Stimulated activated CD4-positive, alpha-beta T cell treated with anti-CD3 and anti-CD28 coated beads, TNF-alpha, amount 100 ng/mL, for 24 hours (primary cell): Measurements from ENCODE around the gene MAP1LC3B.
"Not testable (repeated sequence)": the region's sequence is repeated elsewhere in the genome, so short reads cannot be mapped to it uniquely, and the experiment has no call there.

ENCODE experiments used
- DNase-seq, 3 experiments: peaks; one replicate each; pipeline ENCODE4 v3.0.0-alpha.2; 2020; ENCODE audit warnings: low read depth in 3 of 3

MAP1LC3B gene

DNA sequence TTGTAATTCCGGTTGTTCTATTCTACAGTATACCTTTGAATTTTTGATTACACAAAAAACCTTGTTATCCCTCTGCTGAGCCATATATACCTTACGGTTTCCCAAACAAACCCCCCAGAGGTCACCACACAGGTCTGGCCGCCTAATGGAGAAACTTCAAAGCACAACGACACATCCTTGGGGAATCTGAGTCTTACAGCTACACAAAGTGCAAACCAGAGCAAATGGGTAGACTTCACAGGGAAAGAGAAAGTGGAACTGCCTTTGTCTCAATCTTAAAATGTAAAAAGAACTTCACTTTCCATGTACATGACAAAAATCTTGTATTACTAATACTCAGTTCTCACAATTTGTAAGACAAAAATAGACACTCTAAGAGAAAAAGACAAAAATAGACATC, 11.3 kb upstream of the MAP1LC3B start:
- no peak for DNase-seq

- no peak for DNase-seq
Observed at GRCh38 chr16:87382023-87382785, 9.9 kb upstream of the MAP1LC3B start.

GRCh38 chr16:87383505-87384161, 8.5 kb upstream of the MAP1LC3B start, which contains the start of gene FBXO31:
FBXO31 (minus strand) TSS chr16:87383776; CDS start chr16:87383744, 32 bp downstream.
- peak; percentile 87 to 90 (median 89) for DNase-seq

GRCh38 chr16:87384162-87384874, 7.8 kb upstream of the MAP1LC3B start:
- peak in 1 of 3 experiments; percentile 46 for DNase-seq

DNA sequence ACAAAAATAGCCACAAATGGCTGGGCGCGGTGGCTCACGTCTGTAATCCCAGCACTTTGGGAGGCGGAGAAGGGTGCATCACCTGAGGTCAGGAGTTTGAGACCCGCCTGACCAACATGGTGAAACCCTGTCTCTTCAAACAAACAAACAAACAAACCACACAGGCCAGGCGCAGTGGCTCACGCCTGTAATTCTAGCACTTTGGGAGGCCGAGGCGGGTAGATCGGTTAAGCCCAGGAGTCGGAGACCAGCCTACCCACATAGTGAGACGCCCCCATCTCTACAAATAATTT, 7.3 kb upstream of the MAP1LC3B start:
- DNase-seq = not testable (repeated sequence)

- peak; percentile 77 to 80 (median 78) for DNase-seq
Observed at GRCh38 chr16:87387942-87388817, 4.0 kb upstream of the MAP1LC3B start.

DNA sequence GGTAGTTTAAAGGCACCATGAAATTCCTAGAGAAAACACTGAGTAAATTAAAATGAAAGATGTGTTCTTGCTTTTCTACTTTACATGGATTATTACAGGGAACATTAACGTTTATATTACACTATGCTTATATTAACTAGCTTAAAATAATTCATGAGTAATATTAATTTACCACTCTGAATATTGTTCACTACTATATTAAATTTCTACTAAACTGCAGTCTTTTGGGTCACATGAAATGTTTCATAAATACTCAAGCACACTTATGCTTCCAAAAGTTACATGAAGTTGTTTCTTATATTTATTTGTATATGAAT, 3.4 kb upstream of the MAP1LC3B start:
- no peak for DNase-seq

GRCh38 chr16:87389245-87389644, 2.9 kb upstream of the MAP1LC3B start:
- no peak for DNase-seq

GRCh38 chr16:87389914-87390313, 2.2 kb upstream of the MAP1LC3B start:
- not testable (repeated sequence) for DNase-seq

GRCh38 chr16:87390641-87391323, 1.4 kb upstream of the MAP1LC3B start:
- no peak for DNase-seq

DNA sequence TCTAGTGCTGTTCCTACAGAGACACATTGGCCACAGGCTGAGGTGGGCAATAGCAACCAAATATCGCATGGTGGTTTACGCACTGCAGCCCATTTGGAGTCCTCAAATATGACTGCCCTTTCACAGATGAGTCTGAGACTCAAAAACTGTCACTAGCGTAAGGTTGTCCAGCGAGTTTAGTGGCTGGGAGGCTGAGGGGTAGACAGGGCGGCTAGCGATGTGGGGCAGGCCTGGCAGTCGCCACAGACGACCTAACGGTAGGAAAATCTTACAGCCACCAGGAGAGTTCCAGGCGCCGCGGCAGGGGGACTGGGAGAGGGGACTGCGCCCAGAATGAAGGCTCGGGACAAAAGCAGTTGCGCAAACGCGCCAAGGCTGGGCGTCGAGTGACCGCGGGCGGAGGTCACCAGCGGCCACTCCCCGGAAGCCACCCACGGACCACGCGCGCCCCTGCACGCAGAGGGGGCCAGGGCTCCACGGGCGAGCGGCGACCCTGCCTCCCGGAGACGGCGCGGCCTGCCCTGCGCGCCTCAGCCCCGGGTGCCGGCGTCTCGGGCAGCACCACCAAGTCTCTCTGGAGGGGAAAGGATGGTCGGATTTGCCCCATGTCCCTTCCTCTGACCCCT, 699 bp upstream of the MAP1LC3B start:
- DNase-seq = no peak

DNA sequence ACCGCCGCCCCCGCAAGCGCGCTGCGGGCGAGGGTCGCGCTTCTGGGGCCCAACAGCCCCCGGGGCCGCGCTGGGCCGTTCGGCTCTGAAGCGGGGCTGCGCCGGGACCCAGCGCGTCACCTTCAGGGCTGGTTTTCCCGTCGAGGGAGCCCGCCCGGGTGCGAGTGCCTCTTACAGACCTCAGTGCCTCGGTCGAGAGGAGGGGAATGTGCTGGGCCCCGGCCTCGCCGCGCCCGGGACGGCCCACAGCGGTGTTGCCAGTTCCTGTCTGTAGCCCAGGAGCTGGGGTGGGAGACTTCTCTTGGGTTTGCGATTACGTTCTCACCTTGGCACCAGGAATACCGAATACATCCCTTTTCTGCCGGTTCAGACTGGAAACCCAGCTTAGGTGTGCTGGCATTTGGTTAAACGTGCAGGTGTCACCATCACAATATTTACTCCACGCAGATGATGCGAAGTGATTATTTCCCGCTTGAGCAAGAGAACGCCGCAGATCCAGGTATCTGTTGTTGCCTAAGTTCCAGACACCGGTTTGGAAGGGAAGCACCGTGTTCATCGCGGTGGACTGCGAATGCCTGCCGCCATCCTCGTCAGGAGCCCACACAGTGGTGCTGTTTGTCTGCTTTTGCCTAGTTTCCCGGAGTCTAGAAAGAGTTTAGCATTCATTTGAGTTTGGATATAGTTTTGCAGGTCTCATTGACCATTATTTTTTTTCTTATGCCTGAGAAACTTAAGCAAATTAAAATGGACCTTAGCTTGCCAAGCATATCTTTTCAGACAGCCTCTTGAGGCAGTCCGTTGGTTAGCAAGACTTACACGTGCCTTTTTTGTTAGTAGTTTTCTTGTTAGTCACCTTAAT, 914 bp downstream of the MAP1LC3B start:
- DNase-seq = peak in 1 of 3 experiments; percentile 37

DNA sequence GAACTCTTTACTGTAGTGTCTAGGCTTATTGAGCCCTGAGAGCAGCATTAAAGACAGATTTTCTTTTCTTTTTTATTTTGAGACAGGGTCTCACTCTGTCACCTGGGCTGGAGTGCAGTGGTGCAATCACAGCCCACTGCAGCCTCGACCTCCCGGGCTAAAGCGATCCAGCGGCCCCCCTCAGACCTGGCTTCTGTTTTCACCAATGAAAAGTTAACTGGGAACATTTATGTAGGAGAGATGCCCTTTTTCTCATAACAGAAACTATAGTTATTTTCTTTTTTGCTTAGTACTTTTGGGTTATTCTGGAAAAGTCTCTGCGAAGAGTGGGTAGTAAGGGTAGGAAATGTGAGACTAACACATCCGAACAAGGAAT, 1.5 kb downstream of the MAP1LC3B start:
- no peak for DNase-seq

DNA sequence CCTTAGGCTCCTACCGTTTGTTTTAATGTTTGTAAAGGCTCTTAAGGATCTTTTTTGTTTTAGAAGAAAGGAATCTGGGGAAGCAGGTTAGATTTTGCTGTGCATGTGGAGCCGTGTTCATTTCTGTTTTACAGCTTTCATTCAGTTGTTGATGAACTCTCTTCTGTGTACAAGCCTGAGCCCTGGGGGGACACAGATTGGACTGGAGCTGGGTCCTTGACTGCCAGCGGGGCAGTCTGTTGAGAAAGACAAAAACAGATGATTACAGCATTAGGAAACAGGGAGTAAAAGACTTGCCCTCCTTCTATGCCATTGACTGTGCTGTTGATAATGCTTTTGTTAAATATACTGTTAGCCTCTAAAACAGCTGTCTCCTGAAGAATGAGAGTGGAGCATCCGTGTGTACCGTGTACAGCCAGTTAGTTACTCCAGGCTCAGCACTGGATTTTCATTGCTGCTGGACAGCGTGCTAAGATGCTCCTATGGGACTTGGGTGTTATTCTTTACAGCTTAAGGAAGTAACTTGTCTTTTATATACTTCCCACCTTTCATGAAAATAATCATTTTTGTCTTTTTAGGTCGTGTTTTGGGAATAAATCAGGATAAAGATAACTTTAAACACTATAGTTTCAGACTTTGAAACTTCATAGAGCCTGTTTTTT, 3.2 kb downstream of the MAP1LC3B start:
- no peak for DNase-seq

- DNase-seq = no peak
Observed at GRCh38 chr16:87404764-87405625, 12.9 kb downstream of the MAP1LC3B start.

GRCh38 chr16:87406495-87407088, 14.5 kb downstream of the MAP1LC3B start:
- no peak for DNase-seq

- DNase-seq = no peak
Observed at GRCh38 chr16:87407511-87408112, 15.5 kb downstream of the MAP1LC3B start.

GRCh38 chr16:87409153-87409552, 17.0 kb downstream of the MAP1LC3B start:
- no peak for DNase-seq
